RWPE1 (cell line): Measurements from ENCODE around the gene ACSL6.

Experiments
- CTCF ChIA-PET: fragments of 350-600 bp; sonication (Branson Sonifier 250); formaldehyde crosslinking; extraction: SDS; loops from one replicate; lab custom pipeline; 2021; lab: Yijun Ruan, JAX
- POLR2A ChIA-PET: fragments of 400-600 bp; formaldehyde crosslinking; extraction: SDS; loops from one replicate; lab custom pipeline; 2020; ENCODE audit warnings: antibody characterized with exemption; ENCODE audit not compliant: low non-redundant PET; lab: Yijun Ruan, JAX
- DNase-seq: peaks from one replicate; pipeline ENCODE4 v3.0.0; 2012; ENCODE audit warnings: low spot score
- H3K27ac ChIP-seq: fragments of 450-650 bp; 2 replicates; pipeline ENCODE4 v1.5.1; 2017
- TF ChIP-seq, protein P1 (sequence below): fragments of 450-650 bp; conservative IDR thresholded peaks from 2 replicates; pipeline ENCODE4 v1.5.1; 2017; ENCODE audit warnings: low read depth, mild to moderate bottlenecking

The ACSL6 gene

DNA sequence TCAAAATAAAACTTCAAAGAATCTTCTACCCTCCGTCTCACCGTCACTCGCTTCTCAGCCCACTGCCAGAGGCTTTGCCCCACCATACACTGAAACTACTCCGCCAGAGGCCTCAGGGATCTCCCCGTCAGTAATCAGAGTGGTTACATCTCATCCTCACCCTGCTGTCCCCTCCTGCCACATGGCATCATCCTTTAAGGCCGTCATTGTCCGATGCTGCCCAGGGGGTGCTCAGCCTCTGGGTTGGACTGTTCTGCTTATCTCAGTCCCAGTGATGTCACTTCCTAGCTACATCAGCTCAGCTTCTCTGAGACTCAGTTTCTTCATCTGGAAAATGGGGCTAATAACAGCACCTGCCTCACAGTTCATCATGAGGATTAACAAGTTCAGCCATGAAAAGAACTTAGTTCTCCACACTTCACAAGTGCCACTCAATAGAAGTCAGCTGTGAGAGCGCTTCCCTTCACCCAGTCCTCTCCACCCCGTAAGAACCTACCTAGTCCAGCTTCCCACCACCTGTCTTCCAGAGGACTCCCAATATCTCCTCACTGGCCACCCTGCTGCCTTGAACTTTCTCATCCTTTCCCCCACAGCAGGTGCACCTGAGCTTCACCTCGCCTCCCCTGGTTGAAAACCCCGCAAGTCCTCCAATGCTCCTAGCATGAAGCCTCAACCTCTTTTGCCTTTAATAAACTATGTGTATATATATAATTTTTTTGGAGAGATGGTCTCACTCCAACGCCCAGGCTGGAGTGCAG lies 46.2 kb upstream of the ACSL6 start:
- no peak overlapping the region for H3K27ac ChIP-seq
- POLR2A ChIA-PET, result no interaction called here
- TF ChIP-seq, protein P1, sequence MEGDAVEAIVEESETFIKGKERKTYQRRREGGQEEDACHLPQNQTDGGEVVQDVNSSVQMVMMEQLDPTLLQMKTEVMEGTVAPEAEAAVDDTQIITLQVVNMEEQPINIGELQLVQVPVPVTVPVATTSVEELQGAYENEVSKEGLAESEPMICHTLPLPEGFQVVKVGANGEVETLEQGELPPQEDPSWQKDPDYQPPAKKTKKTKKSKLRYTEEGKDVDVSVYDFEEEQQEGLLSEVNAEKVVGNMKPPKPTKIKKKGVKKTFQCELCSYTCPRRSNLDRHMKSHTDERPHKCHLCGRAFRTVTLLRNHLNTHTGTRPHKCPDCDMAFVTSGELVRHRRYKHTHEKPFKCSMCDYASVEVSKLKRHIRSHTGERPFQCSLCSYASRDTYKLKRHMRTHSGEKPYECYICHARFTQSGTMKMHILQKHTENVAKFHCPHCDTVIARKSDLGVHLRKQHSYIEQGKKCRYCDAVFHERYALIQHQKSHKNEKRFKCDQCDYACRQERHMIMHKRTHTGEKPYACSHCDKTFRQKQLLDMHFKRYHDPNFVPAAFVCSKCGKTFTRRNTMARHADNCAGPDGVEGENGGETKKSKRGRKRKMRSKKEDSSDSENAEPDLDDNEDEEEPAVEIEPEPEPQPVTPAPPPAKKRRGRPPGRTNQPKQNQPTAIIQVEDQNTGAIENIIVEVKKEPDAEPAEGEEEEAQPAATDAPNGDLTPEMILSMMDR, result no peak
- CTCF ChIA-PET, result interaction anchor here (0.6 to 0.9 kb wide), 3 partner anchors 23 to 698 kb away, joined by 3 read pairs; no protein-coding TSS in a partner anchor
- no peak for DNase-seq

DNA sequence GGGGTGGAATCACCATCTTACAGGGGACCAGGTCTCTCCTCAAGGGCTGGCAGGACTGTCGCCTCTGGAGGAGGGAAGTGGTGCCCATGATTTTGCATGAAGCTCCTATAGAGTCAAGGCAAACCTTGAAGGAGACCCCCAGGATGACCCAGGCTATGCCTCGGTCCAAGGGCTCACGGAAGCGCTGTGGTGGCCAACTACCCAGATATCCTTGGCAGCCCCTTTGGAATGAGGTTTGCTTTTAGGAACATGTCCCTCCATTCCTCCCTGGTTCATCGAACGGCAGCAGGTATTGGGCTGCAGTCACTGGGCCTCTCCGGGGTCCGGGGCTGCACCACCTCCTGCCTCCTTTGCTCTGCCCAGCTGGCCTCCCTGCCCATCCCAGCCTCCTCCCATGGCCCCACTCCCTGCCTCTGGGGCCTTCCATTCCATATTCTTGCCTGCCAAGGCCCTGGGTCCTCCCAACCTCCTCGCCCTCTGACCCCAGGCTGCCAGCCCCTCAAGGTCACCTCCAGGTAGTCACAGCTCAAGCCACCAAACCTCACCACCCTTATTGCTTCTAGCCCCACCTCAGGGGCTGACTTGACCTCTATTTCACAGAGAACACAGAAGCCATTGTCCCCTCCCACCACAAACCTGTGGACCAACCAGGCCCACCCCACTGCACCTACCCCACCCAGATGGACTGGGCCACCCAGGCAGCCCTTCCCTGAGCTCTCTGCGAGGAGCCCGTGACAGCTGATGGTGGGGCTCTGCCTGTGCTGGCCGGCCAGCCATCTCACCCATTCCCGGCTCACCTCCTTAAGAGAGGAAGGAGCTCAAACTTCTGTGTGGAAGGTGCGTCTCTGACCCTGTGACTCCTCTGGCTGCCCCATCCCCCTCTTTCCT lies 45.4 kb upstream of the ACSL6 start:
- ChIA-PET CTCF (interaction anchor here (0.6 kb wide), 1 partner anchor 280 kb away, joined by 4 read pairs; no protein-coding TSS in a partner anchor), POLR2A (no interaction called here)
- DNase-seq, result no peak

DNA sequence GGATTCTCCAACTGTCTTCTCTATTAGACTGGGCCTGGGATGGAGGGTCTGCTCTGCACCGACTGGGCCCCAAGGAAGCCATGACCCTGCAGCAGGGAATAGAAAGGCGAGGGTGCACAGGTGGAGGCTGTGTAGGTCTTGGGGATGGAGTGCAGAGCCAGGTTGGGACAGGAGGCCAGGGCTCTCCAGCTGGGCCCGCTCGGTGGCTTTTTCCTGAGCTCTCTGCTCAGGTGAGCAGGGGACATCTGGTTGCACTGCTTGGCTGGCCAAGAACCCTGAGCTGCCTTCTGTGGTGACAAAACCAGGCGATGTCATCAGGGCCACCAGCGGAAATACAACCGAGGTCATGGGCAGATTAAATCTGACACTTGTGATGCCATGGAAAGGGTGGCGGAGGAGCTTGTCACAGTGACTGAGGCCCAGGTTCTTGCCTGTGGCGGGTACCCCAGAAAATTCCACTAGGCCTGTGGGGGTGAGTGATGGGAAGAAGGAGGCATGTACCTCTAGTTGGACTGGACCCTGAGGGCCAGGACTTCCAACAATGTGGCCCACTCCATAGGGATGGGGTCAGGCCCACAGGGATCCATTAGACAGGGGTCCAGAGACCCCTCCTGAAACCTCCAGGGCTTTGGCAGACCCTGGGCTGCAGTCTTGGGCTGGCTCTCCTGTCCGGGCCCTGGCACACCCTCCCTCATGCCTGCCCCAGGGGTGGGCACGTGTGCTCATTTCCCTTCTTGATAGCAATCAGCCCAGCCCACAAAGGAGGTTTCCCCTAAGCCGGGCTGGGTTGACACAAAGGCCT lies 44.6 kb upstream of the ACSL6 start:
- CTCF ChIA-PET, result interaction anchor here (0.7 to 0.8 kb wide), 2 partner anchors 39 to 46 kb away, joined by 3 read pairs; no protein-coding TSS in a partner anchor

More for the DNA sequence above, 45.4 kb upstream of the ACSL6 start:
- TF ChIP-seq, protein P1, result no peak
- H3K27ac ChIP-seq, result no peak overlapping the region

DNA sequence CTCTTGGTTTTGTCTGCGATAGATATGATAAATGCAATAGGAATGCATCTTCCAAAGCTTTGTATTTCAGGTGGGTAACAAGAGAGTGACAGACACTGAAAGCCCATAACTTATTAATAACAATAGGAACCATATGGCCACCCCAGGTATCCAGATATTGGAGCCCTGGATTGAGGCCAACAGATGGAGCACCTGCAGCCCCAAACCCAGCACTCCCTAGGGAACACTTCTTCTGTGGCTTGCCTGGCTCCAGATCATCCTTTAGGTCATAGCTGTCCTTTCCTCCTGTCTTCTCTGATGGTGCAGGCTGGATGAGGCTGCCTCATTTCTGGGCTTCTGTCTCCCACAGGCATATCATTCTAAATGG lies 44.0 kb upstream of the ACSL6 start:
- POLR2A ChIA-PET, result no interaction called here
- no peak for DNase-seq
- no peak overlapping the region for H3K27ac ChIP-seq
- CTCF ChIA-PET, result interaction anchor here (0.6 to 0.8 kb wide), 3 partner anchors 19 to 47 kb away, joined by 3 read pairs; no protein-coding TSS in a partner anchor
- TF ChIP-seq, protein P1, result no peak

More for the DNA sequence above, 44.6 kb upstream of the ACSL6 start:
- POLR2A ChIA-PET, result no interaction called here
- TF ChIP-seq, protein P1, result no peak
- DNase-seq, result no peak
- no peak overlapping the region for H3K27ac ChIP-seq

DNA sequence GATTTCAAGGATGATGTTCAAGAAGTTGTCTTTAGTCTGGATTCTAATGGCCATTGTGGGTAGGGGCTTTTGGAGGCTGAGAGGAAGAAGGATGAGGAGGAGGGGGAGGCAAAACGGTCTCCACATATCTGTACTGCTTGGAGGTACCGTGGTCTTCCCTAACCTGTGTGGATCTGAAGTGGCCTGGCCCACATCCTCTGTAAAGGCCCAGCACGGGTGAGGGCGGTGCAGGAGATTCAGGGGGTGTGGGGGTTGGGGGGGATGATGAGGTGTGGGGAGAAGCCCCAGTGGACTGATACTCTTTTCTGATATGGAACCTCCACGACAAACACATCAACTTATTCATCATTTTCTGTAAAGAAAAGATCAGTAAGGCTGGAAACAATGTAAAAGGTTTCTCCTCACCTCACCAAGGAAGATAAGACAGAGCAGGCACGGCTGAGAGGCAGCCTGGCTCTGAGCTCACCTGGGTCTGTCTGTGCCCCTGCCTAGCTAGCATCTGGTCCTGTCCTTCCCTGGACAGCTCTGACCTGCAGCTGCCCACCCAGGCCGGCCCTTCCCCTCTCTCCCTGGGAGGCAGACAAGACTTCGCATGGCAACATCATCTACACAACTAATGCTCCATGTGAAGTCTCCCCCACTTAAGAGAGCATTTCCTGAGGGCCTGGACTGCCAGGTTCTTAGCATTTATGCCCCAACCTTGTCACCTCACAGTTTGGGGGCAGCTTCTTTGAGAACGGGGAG lies 43.4 kb upstream of the ACSL6 start:
- CTCF ChIA-PET, result interaction anchor here (0.6 to 0.7 kb wide), 2 partner anchors 18 to 40 kb away, joined by 3 read pairs; no protein-coding TSS in a partner anchor
- TF ChIP-seq, protein P1, result no peak
- DNase-seq, result no peak
- POLR2A ChIA-PET, result no interaction called here
- no peak overlapping the region for H3K27ac ChIP-seq
